BJ (cell line): ENCODE data around the gene MAP3K21. TPM values are rescaled to one million over a fixed set of nuclear protein-coding genes. Genes with fewer than 3 reads are reported as not detected.
A peak's percentile ranks its signal among the peaks of the same experiment; 100 is the strongest.

Source experiments
- CTCF ChIA-PET: fragments of 350-600 bp; formaldehyde crosslinking; extraction: SDS; loops from one replicate; lab custom pipeline; 2021; ENCODE audit warnings: antibody characterized with exemption, inconsistent platforms; lab: Yijun Ruan, JAX
- POLR2A ChIA-PET: fragments of 300-600 bp; sonication (Branson Sonifier 250); formaldehyde crosslinking; extraction: SDS; loops from one replicate; lab custom pipeline; 2021; ENCODE audit warnings: antibody characterized with exemption; lab: Charles Lee
- DNase-seq: peaks from one replicate; pipeline ENCODE4 v3.0.0-alpha.2; 2011; ENCODE audit warnings: low read depth
- H3K27me3 ChIP-seq: 2 replicates; pipeline ENCODE4 v1.6.0; 2011; ENCODE audit warnings: low read length; ENCODE audit not compliant: control insufficient read depth, insufficient read depth
- H3K36me3 ChIP-seq: 2 replicates; pipeline ENCODE4 v1.5.1; 2011; ENCODE audit warnings: low read length; ENCODE audit not compliant: control insufficient read depth, insufficient read depth
- H3K4me3 ChIP-seq: 2 replicates; pipeline ENCODE4 v1.5.1; 2011; ENCODE audit warnings: low read depth, mild to moderate bottlenecking, control low read depth, low read length
- polyA plus RNA-seq: library from polyadenylated mRNA; depleted of rRNA; stranded (reverse); fragments of >200 nt; gene quantifications from 2 replicates; pipeline ENCODE4 v1.2.3, GENCODE V29; 2011
- TF ChIP-seq, protein P1 (sequence below): IDR thresholded peaks from 2 replicates; pipeline ENCODE4 v1.5.1; 2011; ENCODE audit warnings: low read depth, mild to moderate bottlenecking, control low read depth, inconsistent platforms, low read length, moderate library complexity; ENCODE audit not compliant: insufficient read depth

Gene MAP3K21
- polyA plus RNA-seq, 1 experiment = 0.13 TPM

DNA sequence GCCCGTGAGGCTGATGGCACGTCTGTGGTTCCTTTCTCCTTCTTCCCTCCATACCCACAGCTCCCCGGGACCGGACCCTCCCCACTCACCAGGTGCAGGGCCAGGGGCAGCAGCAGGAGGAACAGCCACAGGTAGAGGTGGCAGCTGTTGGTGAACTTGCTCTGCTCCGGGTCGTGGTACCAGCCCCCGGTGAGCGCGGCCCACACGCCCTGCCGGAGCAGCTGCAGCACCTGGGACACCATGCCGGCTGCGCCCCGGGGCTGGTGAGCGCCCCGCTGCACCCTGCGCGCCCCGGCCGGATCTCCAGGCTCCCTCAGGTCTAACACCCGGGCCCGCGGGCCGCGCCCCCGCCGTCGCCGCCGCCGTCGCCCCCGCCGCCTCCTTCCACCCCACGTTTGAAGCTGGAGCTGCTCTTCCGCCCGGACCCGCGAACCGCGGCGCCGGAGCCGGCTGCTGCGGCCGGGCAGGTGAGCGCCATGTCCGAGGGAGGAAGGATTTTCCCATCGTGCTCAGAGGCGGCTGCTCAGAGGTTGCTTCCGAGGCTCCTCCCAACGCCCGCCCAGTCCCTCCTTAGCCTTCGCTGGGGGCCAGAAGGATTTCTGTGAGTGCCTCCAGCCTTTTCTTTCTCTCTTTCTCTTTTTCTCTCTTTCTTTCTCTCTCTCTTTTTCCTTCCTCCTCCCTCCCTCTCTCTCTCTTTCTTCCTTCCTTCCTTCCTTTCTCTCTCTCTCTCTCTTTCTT, 32.1 kb upstream of the MAP3K21 start, which contains the start of gene PCNX2:
Gene PCNX2, minus strand, starts transcription at position 489 of the 738 bp plus-strand sequence. Its CDS starts 247 bp downstream, at position 242.
- ChIA-PET CTCF (interaction anchor here (2.5 kb wide), 1 partner anchor 9 kb away, joined by 11 read pairs; no protein-coding TSS in a partner anchor), POLR2A (no interaction called here)
- DNase-seq = no peak
- H3K27me3 ChIP-seq = no peaks in the 10 kb centered on the region
- peak within 1 kb of the TSS; percentile 95 for H3K4me3 ChIP-seq
- H3K36me3 ChIP-seq = no peaks in the 10 kb centered on the region
- TF ChIP-seq, protein P1, sequence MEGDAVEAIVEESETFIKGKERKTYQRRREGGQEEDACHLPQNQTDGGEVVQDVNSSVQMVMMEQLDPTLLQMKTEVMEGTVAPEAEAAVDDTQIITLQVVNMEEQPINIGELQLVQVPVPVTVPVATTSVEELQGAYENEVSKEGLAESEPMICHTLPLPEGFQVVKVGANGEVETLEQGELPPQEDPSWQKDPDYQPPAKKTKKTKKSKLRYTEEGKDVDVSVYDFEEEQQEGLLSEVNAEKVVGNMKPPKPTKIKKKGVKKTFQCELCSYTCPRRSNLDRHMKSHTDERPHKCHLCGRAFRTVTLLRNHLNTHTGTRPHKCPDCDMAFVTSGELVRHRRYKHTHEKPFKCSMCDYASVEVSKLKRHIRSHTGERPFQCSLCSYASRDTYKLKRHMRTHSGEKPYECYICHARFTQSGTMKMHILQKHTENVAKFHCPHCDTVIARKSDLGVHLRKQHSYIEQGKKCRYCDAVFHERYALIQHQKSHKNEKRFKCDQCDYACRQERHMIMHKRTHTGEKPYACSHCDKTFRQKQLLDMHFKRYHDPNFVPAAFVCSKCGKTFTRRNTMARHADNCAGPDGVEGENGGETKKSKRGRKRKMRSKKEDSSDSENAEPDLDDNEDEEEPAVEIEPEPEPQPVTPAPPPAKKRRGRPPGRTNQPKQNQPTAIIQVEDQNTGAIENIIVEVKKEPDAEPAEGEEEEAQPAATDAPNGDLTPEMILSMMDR = no peak

DNA sequence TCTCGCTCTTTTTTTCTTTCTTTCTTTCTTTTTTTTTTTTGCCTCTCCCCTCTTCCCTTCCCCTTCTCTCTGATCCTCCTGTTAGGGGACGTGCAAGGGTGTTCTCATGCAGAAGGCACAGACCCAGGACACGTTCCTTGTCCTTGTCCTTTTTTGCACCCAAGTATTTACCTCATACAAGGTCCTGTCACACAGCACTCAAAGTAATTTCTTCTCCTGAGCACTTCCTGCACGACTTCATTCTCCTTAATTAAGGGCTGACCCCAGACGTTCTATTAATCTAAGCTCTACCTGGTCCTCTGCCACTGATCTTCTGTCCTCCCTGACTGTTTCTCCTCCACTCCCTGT, 31.6 kb upstream of the MAP3K21 start:
- Histone ChIP-seq H3K36me3 (no peaks in the 10 kb centered on the region), H3K27me3 (no peaks in the 10 kb centered on the region), H3K4me3 (peak overlapping the region; percentile 95)
- DNase-seq = no peak
- ChIA-PET CTCF (interaction anchor here (0.7 to 2.5 kb wide), 2 partner anchors 8 to 9 kb away, joined by 3 to 11 read pairs; no protein-coding TSS in a partner anchor), POLR2A (no interaction called here)
- TF ChIP-seq, protein P1 = no peak

DNA sequence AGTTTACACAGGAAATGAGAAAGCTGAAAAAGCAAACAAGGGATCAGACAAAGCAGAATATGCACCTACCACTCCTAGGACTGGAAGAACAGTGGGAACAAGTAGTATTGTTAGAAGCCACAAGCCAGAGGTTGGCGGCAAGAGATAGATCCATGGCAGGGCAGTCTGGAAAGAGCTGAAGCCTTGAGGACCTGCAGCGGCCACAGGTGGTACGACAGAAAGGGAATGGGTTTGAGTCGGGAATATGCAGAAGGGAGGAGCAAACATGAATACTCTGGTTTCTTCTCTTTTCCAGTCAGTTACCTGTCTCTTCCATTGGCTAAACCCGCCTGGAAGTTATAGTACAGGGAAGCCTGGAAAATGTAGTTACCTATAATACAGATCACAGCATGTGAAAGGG, 28.1 kb upstream of the MAP3K21 start:
- ChIA-PET POLR2A (no interaction called here), CTCF (no interaction called here)
- no peak for DNase-seq
- Histone ChIP-seq H3K4me3 (no peak overlapping the region), H3K27me3 (no peaks in the 10 kb centered on the region), H3K36me3 (no peaks in the 10 kb centered on the region)
- TF ChIP-seq, protein P1 = no peak

DNA sequence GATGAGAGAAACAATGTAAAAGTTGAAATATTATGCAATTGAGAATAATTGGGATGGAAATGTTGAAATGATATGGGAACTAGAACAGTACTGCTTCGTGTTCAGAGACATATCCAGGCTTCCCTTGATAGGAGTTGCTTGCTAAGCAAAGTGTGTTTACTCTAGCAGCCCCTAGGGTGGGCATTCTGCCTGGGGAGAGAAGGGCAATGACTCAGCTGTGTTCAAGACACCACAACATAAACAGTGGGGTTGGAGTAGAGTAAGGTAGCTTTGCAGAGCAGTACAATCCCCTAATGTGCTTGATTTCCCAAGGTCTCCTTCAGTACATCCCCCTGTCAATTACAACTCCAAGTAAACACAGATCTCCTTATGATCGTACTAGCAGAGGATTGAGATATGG, 27.2 kb upstream of the MAP3K21 start:
- H3K36me3 ChIP-seq = no peaks in the 10 kb centered on the region
- TF ChIP-seq, protein P1 = no peak
- DNase-seq = no peak
- no peaks in the 10 kb centered on the region for H3K27me3 ChIP-seq
- no peak overlapping the region for H3K4me3 ChIP-seq
- ChIA-PET POLR2A (no interaction called here), CTCF (no interaction called here)

DNA sequence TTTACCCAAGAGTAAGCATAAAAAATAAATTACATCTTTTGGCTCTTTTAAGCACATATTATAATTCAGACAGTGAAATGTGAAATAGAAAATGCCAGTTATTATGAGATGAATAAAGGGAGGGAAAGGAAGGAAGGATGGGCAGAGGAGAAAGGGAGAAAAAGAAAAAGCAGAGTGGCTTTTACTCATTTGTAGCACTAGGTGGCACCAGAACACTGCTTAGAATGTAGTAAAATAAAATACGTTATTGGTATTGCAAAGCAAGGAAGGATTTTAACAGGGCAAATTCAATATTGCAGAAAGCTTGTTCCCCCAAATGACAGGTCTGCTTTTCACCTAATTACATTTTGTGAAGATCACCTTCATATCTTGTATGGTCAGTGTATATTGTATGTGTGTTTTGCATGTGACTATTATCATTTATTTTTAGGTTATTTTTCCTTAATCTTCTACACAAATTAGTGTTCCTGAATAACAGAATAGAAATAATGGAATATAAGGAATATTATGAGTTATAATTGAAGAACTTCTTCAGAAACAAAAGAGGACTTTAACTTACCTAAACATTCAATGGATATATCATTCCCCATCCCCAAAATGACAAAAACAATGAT, 22.9 kb upstream of the MAP3K21 start:
- DNase-seq = no peak
- ChIA-PET CTCF (interaction anchor here (0.7 to 2.1 kb wide), 4 partner anchors 8 to 335 kb away, joined by 3 to 11 read pairs (median 4); partner anchors contain the start of gene PCNX2), POLR2A (no interaction called here)
- Histone ChIP-seq H3K36me3 (no peaks in the 10 kb centered on the region), H3K27me3 (peaks cover 2% of the 10 kb centered on the region; the same call in 1 of the 2 replicates), H3K4me3 (no peak overlapping the region)
- TF ChIP-seq, protein P1 = peak; percentile 80
